Pancreas (tissue), 10 donors: ENCODE results near the gene DGKD. TPM values are rescaled to one million over a fixed set of nuclear protein-coding genes. Genes with fewer than 3 reads are reported as not detected.

ENCODE experiments used
- ATAC-seq, 4 donors: fragments of 200-7000 bp; cut with Tn5 transposase; one replicate each; pipeline versions ENCODE4 v1.8.0 to v1.9.1; 2020; ENCODE audit warnings: mild to moderate bottlenecking in 4 of 4, moderate library complexity in 4 of 4
- DNase-seq, 6 donors: peaks; one replicate each; pipeline ENCODE4 v3.0.0-alpha.2; 2020
- FAIRE-seq: peaks from 2 replicates; lab custom pipeline; 2012; peaks lifted over from hg19 to GRCh38; lab: Jason Lieb, UNC
- H3K27ac ChIP-seq, 4 donors: fragments of 200-600 bp; sonication (generic); 1 replicate in 3 of 4; 2 replicates in 1 of 4; pipeline versions ENCODE4 v1.5.0 to v1.8.0; 2020
- H3K27me3 ChIP-seq, 4 donors: fragments of 200-600 bp; one replicate each; pipeline ENCODE4 v1.8.0; 2021
- H3K36me3 ChIP-seq, 3 donors: fragments of 200-600 bp; sonication (generic) in 1 of 3; one replicate each; pipeline versions ENCODE4 v1.5.0 to v1.8.0; 2020 to 2021
- H3K4me1 ChIP-seq, 3 donors: fragments of 200-600 bp; one replicate each; pipeline ENCODE4 v1.8.0; 2021
- H3K4me3 ChIP-seq, 4 donors: fragments of 200-600 bp; sonication (generic) in 2 of 4; one replicate each; pipeline versions ENCODE4 v1.5.0 to v1.8.0; 2020 to 2021
- H3K9me3 ChIP-seq, 4 donors: fragments of 200-600 bp; one replicate each; pipeline ENCODE4 v1.8.0; 2021
- WGBS, 2 donors: extraction: QIAGEN DNeasy Blood & Tissue Kit; methylation state at CpG; one replicate each; pipeline ENCODE4 v1.1.7; 2013; 5-methylcytosine and 5-hydroxymethylcytosine counted together
- intact Hi-C, 3 donors: fragments of 100-400 bp; cut with DNase I; formaldehyde crosslinking; loops; one replicate each; pipeline versions ENCODE4 v1.11.1 to v1.14.2; 2022
- polyA plus RNA-seq, 2 donors: library from polyadenylated mRNA; stranded (reverse); fragments of 200-250 nt; gene quantifications; one replicate each; pipeline ENCODE4 v1.2.3, GENCODE V29; 2013
- total RNA-seq, 6 donors: library from RNA; stranded (reverse); fragmentation: NEBNext Ultra II Directional in 4 of 6; extraction: Animal tissue kit (Norgen Biotek cat#: 25700) in 4 of 6; gene quantifications; one replicate each; pipeline versions ENCODE4 v1.2.1 to v1.2.4, GENCODE V29; 2021 to 2023
- TF ChIP-seq, protein P1 (sequence below), 4 donors: fragments of 200-600 bp; sonication (generic) in 3 of 4; IDR thresholded peaks; one replicate each; pipeline versions ENCODE4 v1.5.0 to v1.8.0; 2021; ENCODE audit warnings: antibody characterized with exemption in 4 of 4
- donor health status: healthy with polysubstance abuse.
- donor health status: DM: no; HTN: no; CAD: no; lungs with moderate emphysema.
- donor health status: DM: no; HTN: no; CAD: no.
- donor health status: control.
- donor health status: control.
- donor health status: Bipolar disorder and iron deficiency.
- donor health status: DM: yes; HTN: yes; CAD: no.
- donor health status: DM: no; HTN: no; CAD: no.
- donor health status: DM: no; HTN: no; CAD: no.
- donor health status: DM: yes; HTN: yes; CAD: no.

DGKD gene
- total and polyA plus RNA-seq, 8 donors: 6.7 to 16.3 (median 8.9) TPM

GRCh38 chr2:233464531-233465240 is 110.4 kb downstream of the DGKD start:
- Histone ChIP-seq H3K4me3 (no peak overlapping the region), H3K27me3 (no peaks in the 10 kb centered on the region), H3K4me1 (no peaks in the 10 kb centered on the region), H3K27ac (no peak overlapping the region), H3K9me3 (no peaks in the 10 kb centered on the region), H3K36me3 (no peaks in the 10 kb centered on the region)
- TF ChIP-seq, protein P1, sequence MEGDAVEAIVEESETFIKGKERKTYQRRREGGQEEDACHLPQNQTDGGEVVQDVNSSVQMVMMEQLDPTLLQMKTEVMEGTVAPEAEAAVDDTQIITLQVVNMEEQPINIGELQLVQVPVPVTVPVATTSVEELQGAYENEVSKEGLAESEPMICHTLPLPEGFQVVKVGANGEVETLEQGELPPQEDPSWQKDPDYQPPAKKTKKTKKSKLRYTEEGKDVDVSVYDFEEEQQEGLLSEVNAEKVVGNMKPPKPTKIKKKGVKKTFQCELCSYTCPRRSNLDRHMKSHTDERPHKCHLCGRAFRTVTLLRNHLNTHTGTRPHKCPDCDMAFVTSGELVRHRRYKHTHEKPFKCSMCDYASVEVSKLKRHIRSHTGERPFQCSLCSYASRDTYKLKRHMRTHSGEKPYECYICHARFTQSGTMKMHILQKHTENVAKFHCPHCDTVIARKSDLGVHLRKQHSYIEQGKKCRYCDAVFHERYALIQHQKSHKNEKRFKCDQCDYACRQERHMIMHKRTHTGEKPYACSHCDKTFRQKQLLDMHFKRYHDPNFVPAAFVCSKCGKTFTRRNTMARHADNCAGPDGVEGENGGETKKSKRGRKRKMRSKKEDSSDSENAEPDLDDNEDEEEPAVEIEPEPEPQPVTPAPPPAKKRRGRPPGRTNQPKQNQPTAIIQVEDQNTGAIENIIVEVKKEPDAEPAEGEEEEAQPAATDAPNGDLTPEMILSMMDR (IDR thresholded peaks at IDR 0.05): no peak
- FAIRE-seq: no peak
- 92 to 96% methylated on average over 16 of the region's 16 CpGs for WGBS, 2 donors
- intact Hi-C loops: no loop called here
- peak in 1 of 4 donors; percentile 13 for ATAC-seq
- peak in 1 of 6 donors; percentile 38 for DNase-seq

DNA sequence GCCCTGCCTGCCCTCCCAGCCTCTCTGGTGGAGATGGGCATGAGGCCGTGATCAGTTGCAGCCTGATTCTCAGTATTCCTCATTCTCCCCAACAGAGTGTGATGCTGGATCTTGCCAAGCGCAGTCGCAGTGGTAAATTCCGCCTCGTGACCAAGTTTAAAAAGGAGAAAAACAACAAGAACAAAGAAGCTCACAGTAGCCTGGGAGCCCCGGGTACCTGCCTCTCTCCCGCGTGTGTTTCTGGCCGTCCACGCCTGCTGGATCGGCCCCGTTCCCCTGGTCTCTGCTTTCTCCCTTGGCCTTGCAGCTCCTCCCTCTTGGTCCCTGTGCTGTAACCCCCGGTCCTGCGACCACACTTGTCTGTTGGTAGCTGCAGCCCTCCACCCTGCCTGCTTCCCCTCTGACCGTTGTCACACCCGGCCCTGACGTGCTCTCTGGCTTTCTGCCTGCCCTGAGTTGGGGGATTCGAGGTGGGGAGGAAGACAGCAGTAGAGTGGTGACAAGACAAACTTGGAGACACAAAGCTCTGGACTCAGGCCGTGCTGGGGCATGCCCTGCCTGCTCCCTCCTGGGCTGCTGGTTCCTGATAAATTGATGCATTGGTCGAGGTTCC is 112.8 kb downstream of the DGKD start:
- no peaks in the 10 kb centered on the region for H3K27me3 ChIP-seq
- no peak overlapping the region for H3K27ac ChIP-seq
- H3K4me1 ChIP-seq: no peaks in the 10 kb centered on the region
- intact Hi-C loops: no loop called here
- peak in 1 of 6 donors; percentile 41 for DNase-seq
- H3K36me3 ChIP-seq: no peaks in the 10 kb centered on the region
- no peak for FAIRE-seq
- no peaks in the 10 kb centered on the region for H3K9me3 ChIP-seq
- WGBS, 2 donors: 90 to 93% methylated on average over 20 of the region's 20 CpGs
- ATAC-seq: no peak
- TF ChIP-seq, protein P1 (IDR thresholded peaks at IDR 0.05): no peak
- H3K4me3 ChIP-seq: no peak overlapping the region

DNA sequence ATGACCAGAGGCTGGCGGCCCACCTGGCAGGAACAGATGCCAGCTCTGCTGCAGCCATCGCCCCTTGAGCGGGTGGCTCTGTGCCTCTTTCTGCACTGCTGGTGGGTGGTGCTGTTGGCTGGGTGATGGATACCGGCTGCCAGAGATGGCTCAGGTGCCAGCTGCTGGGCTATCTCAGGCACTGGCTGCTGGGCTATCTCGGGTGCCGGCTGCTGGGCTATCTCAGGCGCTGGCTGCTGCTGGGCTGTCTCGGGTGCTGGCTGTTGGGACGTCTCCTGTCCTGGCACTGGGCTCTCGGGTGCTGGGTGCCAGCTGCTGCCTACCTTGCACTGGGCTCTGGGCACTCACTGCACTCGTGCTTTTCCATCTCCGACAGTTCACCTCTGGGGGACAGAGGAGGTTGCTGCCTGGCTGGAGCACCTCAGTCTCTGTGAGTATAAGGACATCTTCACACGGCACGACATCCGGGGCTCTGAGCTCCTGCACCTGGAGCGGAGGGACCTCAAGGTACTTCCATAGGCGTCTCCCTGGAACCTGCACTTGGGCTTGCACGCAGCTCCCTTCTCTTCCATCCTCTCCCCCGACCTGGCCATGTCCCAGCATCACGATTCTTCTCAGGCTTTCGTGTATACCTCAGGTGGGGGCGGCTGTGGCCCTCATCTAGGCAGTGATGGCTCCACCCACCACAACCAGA is 113.9 kb downstream of the DGKD start:
- no peak for ATAC-seq
- Histone ChIP-seq H3K4me3 (no peak overlapping the region), H3K9me3 (no peaks in the 10 kb centered on the region), H3K27ac (no peak overlapping the region), H3K27me3 (no peaks in the 10 kb centered on the region), H3K36me3 (no peaks in the 10 kb centered on the region), H3K4me1 (no peaks in the 10 kb centered on the region)
- DNase-seq: peak in 1 of 6 donors; percentile 39
- 94% methylated on average over 22 of the region's 22 CpGs for WGBS, 2 donors
- no peak for FAIRE-seq
- intact Hi-C loops: no loop called here
- TF ChIP-seq, protein P1 (IDR thresholded peaks at IDR 0.05): no peak

GRCh38 chr2:233468741-233469110 is 114.4 kb downstream of the DGKD start:
- intact Hi-C loops: no loop called here
- Histone ChIP-seq H3K36me3 (no peaks in the 10 kb centered on the region), H3K27ac (no peak overlapping the region), H3K27me3 (no peaks in the 10 kb centered on the region), H3K4me3 (no peak overlapping the region), H3K4me1 (no peaks in the 10 kb centered on the region), H3K9me3 (no peaks in the 10 kb centered on the region)
- DNase-seq (peak in 1 of 6 donors; percentile 51), ATAC-seq (no peak), FAIRE-seq (no peak)
- WGBS, 2 donors: 93 to 97% methylated on average over 8 of the region's 8 CpGs
- TF ChIP-seq, protein P1 (IDR thresholded peaks at IDR 0.05): no peak
